ENCODE data around the gene PTGIR. TPM values are rescaled to one million over a fixed set of nuclear protein-coding genes. Genes with fewer than 3 reads are reported as not detected.

Gene PTGIR
- total RNA-seq, 4 donors from 2014 or later = 0.57 to 3.0 (median 1.1) TPM; not detected in 1

- intact Hi-C loops (cut with DNase I) = no loop called here
- no peaks in the 10 kb centered on the region for H3K9me3 ChIP-seq
- TF ChIP-seq, protein P1, sequence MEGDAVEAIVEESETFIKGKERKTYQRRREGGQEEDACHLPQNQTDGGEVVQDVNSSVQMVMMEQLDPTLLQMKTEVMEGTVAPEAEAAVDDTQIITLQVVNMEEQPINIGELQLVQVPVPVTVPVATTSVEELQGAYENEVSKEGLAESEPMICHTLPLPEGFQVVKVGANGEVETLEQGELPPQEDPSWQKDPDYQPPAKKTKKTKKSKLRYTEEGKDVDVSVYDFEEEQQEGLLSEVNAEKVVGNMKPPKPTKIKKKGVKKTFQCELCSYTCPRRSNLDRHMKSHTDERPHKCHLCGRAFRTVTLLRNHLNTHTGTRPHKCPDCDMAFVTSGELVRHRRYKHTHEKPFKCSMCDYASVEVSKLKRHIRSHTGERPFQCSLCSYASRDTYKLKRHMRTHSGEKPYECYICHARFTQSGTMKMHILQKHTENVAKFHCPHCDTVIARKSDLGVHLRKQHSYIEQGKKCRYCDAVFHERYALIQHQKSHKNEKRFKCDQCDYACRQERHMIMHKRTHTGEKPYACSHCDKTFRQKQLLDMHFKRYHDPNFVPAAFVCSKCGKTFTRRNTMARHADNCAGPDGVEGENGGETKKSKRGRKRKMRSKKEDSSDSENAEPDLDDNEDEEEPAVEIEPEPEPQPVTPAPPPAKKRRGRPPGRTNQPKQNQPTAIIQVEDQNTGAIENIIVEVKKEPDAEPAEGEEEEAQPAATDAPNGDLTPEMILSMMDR (IDR thresholded peaks at IDR 0.05) = no peak
- no peak for TF ChIP-seq POLR2A (IDR thresholded peaks at IDR 0.05)
- peaks cover 40 to 63% (median 43%) of the 10 kb centered on the region in 3 donors for H3K36me3 ChIP-seq
- DNase-seq = no peak
- no peak overlapping the region for H3K4me3 ChIP-seq
- peaks cover 16 to 61% (median 37%) of the 10 kb centered on the region in 3 donors for H3K4me1 ChIP-seq
- H3K27me3 ChIP-seq = no peaks in the 10 kb centered on the region
- WGBS, 2 donors = 69 to 83% methylated on average over 6 to 10 of the region's 11 CpGs
- H3K27ac ChIP-seq = peak overlapping the region in 3 of 4 donors; percentile 4 to 47 (median 27)
Measured at GRCh38 chr19:46606019-46606418, 18.9 kb downstream of the PTGIR start.

GRCh38 chr19:46605356-46605821 lies 19.5 kb downstream of the PTGIR start:
- 66 to 80% methylated on average over 2 to 9 of the region's 16 CpGs for WGBS, 2 donors
- Histone ChIP-seq H3K27me3 (no peaks in the 10 kb centered on the region), H3K36me3 (peaks cover 40 to 58% (median 43%) of the 10 kb centered on the region in 3 donors), H3K9me3 (no peaks in the 10 kb centered on the region), H3K4me3 (no peak overlapping the region), H3K4me1 (peaks cover 16 to 58% (median 37%) of the 10 kb centered on the region in 3 donors), H3K27ac (peak overlapping the region in 3 of 4 donors; percentile 27 to 47 (median 45))
- no peak for DNase-seq
- intact Hi-C loops (cut with DNase I) = no loop called here
- no peak for TF ChIP-seq POLR2A (IDR thresholded peaks at IDR 0.05)
- TF ChIP-seq, protein P1 (IDR thresholded peaks at IDR 0.05) = no peak

DNA sequence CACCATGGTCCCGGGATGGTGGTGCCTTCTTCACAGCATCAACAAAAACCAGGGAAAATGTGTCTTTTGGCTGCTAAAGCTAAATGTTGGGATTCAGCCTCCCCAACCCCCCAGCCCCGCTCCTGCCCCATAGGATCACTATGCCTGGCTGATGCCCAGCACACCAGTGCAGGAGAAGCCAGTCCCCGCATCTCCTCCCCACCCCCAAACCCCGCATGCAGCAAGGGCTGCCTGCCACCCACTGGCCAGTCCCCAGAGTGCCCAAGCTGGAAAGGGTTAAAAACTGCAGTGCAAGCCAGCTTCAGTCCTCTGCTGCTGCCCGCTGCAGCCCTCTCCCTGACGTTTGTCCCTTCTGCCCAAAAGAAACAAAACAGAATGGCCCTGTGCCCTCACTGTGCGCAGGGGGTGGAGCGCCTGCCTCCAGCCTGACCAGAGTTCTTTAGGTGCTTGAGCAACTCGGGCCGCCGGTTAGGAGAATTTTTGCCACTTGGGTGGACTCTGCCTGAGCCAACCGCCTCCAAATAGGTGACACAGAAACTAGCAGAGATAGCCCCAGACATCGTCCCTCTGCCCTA lies 20.0 kb downstream of the PTGIR start:
- Histone ChIP-seq H3K9me3 (no peaks in the 10 kb centered on the region), H3K27me3 (no peaks in the 10 kb centered on the region), H3K36me3 (peaks cover 40 to 52% (median 40%) of the 10 kb centered on the region in 3 donors), H3K4me1 (peaks cover 16 to 63% (median 37%) of the 10 kb centered on the region in 3 donors), H3K4me3 (no peak overlapping the region), H3K27ac (peak overlapping the region in 3 of 4 donors; percentile 29 to 47 (median 45))
- WGBS, 2 donors = 83 to 85% methylated on average over 3 to 9 of the region's 13 CpGs
- DNase-seq = no peak
- intact Hi-C loops (cut with DNase I) = no loop called here
- TF ChIP-seq, protein P1 (IDR thresholded peaks at IDR 0.05) = no peak
- TF ChIP-seq POLR2A (IDR thresholded peaks at IDR 0.05) = no peak

- H3K36me3 ChIP-seq = peaks cover 32 to 42% (median 33%) of the 10 kb centered on the region in 3 donors
- intact Hi-C loops (cut with DNase I) = no loop called here
- TF ChIP-seq, protein P1 (IDR thresholded peaks at IDR 0.05) = no peak
- TF ChIP-seq POLR2A (IDR thresholded peaks at IDR 0.05) = no peak
- H3K9me3 ChIP-seq = no peaks in the 10 kb centered on the region
- no peak for DNase-seq
- no peaks in the 10 kb centered on the region for H3K27me3 ChIP-seq
- H3K27ac ChIP-seq = peak overlapping the region in 3 of 4 donors; percentile 99
- H3K4me1 ChIP-seq = peaks cover 16 to 65% (median 37%) of the 10 kb centered on the region in 3 donors
- 62 to 83% methylated on average over 3 to 4 of the region's 9 CpGs for WGBS, 2 donors
- no peak overlapping the region for H3K4me3 ChIP-seq
Measured at GRCh38 chr19:46603752-46604231, 21.1 kb downstream of the PTGIR start.

DNA sequence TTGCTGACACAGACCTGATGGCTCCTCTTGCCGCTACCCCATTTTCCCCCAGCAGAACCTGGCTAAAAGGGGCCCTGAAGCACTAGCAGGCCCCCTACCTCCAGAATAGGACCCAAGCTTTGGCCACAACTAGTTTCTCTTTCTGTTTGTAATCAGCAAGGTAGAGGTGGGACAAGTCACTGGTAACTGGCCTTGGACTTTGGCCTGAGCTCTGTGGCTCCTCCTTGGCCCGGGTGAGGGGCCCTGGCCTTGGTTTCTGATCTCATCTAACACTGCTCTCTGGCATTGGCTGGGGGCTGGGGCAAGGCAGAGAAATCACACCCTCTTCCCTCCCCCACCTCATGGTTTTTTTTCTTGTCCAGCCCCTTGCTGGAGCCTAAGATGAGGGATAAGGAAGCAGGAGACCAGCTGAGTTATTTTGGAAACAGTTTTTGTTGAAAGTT lies 21.7 kb downstream of the PTGIR start:
- Histone ChIP-seq H3K27me3 (no peaks in the 10 kb centered on the region), H3K36me3 (peaks cover 27 to 36% (median 27%) of the 10 kb centered on the region in 3 donors), H3K4me1 (peaks cover 16 to 65% (median 37%) of the 10 kb centered on the region in 3 donors), H3K27ac (peak overlapping the region; percentile 98 to 99 (median 99)), H3K9me3 (no peaks in the 10 kb centered on the region), H3K4me3 (peak overlapping the region in 3 of 4 donors; percentile 83 to 97 (median 95))
- WGBS, 2 donors = 37% methylated on average over 2 of the region's 2 CpGs; no CpG with 5 or more reads in 1 of the 2 donors
- intact Hi-C loops (cut with DNase I) = no loop called here
- TF ChIP-seq, protein P1 (IDR thresholded peaks at IDR 0.05) = no peak
- no peak for TF ChIP-seq POLR2A (IDR thresholded peaks at IDR 0.05)
- DNase-seq = no peak
